LoVo (cell line): ENCODE measurements around the gene IFIT3.

Experiments used
- DNase-seq: peaks from one replicate; pipeline ENCODE4 v3.0.0-alpha.2; 2016; ENCODE audit warnings: low spot score

Gene IFIT3

GRCh38 chr10:89360157-89360556, 32.4 kb downstream of the IFIT3 start:
- DNase-seq, result no peak

GRCh38 chr10:89362929-89363328, 35.1 kb downstream of the IFIT3 start:
- DNase-seq, result no peak

- DNase-seq, result no peak
Measured at GRCh38 chr10:89363729-89364442, 36.1 kb downstream of the IFIT3 start.

GRCh38 chr10:89364531-89364930, 36.7 kb downstream of the IFIT3 start:
- DNase-seq, result no peak

GRCh38 chr10:89367529-89367928, 39.7 kb downstream of the IFIT3 start:
- no peak for DNase-seq

GRCh38 chr10:89368129-89368528, 40.3 kb downstream of the IFIT3 start:
- DNase-seq, result no peak

GRCh38 chr10:89369156-89370105, 41.6 kb downstream of the IFIT3 start:
- no peak for DNase-seq

- no peak for DNase-seq
Measured at GRCh38 chr10:89371079-89371478, 43.3 kb downstream of the IFIT3 start.

- DNase-seq, result no peak
Measured at GRCh38 chr10:89371987-89372386, 44.2 kb downstream of the IFIT3 start.

- DNase-seq, result peak; percentile 62
Measured at GRCh38 chr10:89373916-89374711, 46.3 kb downstream of the IFIT3 start.

GRCh38 chr10:89374713-89375141, 46.9 kb downstream of the IFIT3 start:
- no peak for DNase-seq

- no peak for DNase-seq
Measured at GRCh38 chr10:89377705-89378637, 50.2 kb downstream of the IFIT3 start, which contains the start of gene IFIT1B. Gene IFIT1B (plus strand): TSS chr10:89378056. CDS start chr10:89378136, 80 bp downstream.

GRCh38 chr10:89379103-89379502, 51.3 kb downstream of the IFIT3 start:
- no peak for DNase-seq

GRCh38 chr10:89382757-89383156, 55.0 kb downstream of the IFIT3 start:
- no peak for DNase-seq

GRCh38 chr10:89384474-89385340, 56.9 kb downstream of the IFIT3 start:
- no peak for DNase-seq

- DNase-seq, result no peak
Measured at GRCh38 chr10:89388806-89389205, 61.0 kb downstream of the IFIT3 start.

GRCh38 chr10:89389254-89389653, 61.5 kb downstream of the IFIT3 start:
- DNase-seq, result peak; percentile 31
